Stimulated activated CD8-positive, alpha-beta memory T cell treated with anti-CD3 and anti-CD28 coated beads, Interleukin-15, amount 100 ng/mL, for 48 hours (primary cell): ENCODE measurements around the gene TSR3.

Source experiments
- DNase-seq, 2 donors: peaks; one replicate each; pipeline ENCODE4 v3.0.0-alpha.2; 2020; ENCODE audit warnings: low read depth in 2 of 2

TSR3 gene

DNA sequence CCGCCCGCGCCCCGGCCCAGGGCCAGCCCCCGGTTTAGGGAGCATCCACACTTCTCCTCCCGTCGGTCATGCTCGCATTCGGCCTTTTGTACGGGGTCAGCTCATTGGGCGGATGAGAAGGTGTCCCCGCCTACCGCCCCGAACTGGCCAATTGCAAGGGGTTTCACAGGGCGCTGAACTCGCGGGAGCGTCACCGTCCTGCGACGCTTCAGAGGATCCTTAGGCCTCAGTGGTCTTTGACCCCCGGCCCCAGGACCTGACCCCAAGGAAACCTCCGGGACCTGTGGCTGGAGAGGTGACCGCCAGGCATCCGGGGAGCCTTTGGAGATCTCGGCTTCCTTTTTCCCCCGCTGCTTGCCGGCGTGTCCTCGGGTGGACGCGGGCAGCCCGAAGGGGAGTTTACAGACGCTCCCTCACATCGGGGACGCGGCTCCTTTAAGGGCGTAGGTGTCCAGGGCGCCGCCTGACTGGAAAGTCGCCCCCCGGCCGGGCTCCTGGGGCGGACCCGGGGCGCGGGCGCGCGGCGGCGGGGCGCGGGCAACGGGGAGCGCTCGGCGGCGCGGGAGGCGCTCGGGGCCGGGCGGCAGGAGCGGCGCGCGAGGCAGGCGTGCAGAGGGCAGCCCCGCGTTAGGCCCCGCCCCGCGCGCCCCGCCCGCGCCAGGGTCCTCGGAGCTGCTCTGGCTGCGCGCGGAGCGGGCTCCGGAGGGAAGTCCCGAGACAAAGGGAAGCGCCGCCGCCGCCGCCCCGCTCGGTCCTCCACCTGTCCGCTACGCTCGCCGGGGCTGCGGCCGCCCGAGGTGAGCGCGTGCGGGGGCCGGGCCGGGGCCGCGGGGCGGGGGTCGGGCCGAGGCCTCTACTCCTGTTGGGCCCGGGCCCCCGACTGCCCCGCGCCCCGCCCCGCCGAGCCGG is 42.4 kb downstream of the TSR3 start, which contains the start of gene UBE2I:
UBE2I (plus strand) TSS at position 660 of the 909 bp plus-strand sequence. CDS start 4,395 bp downstream, outside the sequence.
- peak; percentile 92 for DNase-seq

DNA sequence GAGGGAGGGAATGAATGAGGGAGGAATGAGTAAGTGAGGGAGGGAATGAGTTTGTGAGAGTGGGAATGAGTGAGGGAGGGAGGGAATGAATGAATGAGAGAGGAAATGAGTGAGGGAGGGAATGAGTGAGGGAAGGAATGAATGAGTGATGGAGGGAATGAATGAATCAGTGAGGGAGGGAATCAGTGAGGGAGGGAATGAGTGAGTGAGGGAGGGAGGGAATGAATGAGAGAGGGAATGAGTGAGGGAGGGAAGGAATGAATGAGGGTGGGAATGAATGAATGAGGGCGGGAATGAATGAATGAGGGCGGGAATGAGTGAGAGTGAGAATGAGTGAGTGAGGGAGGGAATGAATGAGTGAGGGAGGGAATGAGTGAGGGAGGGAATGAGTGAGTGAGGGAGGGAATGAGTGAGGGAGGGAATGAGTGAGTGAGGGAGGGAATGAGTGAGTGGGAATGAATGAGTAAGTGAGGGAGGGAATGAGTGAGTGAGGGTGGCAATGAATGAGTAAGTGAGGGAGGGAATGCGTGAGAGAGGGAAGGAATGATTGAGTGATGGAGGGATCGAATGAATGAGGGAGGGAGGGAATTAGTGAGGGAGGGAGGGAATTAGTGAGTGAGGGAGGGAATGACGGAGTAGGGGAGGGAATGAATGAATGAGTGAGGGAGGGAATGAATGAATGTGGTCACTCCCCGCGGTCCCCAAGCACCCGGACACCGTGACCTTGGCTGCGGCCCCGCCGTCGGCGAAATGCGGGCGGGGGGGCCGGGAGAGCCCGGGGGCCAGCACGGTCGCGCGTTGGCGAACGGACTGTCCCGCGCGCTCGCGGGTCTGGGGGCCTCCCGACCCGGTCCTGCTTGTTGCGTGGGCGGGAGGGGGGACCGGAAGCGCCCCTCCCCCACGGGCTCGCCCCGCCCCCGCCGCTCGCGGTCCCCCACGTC is 43.4 kb downstream of the TSR3 start:
- DNase-seq: no peak

DNA sequence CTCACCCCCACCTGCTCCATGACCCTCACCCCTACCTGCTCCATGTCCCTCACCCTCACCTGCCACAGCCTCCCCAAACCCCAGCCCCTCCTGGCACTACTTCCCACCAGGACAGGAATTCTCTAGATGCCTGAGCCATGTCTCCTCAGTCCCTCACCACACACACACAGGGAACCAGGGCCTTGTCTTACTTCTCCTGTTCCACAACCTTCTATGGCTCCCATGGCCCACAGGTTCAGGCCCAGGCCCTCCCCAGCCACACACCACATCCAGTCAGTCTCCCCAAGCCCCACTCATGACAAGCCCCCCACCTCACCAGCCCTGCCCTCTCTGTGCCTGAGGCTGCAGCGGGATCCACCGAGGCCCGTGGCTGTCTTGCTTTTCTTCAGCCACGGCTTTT is 45.3 kb downstream of the TSR3 start:
- no peak for DNase-seq

DNA sequence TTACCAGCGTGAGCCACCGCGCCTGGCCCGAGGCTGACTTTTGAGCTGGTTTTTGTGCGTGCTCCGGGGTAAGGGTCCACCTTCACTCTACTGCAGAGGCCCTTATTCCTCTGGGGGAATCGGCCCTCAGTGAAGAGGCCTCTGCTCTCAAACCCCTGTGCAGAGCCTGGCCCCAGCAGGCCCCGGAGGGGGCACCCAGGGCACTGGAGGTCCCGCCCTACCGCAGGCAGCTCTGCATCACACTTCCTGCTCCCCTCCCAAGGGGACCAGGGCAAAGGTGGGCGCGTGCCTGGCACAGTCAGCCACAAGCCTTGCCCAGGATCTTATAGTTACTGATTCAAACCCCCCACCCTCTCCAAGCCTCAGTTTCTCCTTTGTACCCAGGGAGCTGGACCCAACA is 45.9 kb downstream of the TSR3 start:
- DNase-seq: no peak

DNA sequence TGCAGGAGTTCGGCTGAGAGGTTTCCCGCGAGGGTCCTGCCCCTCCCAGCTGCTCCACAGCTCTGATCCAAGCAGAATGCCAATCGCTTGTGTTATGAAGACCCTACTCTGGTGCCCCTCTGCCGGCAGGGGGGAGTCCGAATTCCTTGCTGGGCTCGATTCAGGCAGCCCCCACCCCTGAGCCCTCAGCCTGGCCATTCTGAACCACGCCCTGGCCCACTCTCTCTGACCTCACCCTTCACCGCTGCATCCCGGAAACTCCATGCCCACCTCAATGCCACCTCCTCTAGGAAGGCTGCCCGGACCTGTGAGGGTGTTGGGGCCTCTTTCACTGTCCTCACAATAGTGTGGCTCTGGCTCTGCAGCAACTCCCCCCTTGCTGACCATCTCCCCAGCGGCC is 50.1 kb downstream of the TSR3 start:
- DNase-seq: no peak

DNA sequence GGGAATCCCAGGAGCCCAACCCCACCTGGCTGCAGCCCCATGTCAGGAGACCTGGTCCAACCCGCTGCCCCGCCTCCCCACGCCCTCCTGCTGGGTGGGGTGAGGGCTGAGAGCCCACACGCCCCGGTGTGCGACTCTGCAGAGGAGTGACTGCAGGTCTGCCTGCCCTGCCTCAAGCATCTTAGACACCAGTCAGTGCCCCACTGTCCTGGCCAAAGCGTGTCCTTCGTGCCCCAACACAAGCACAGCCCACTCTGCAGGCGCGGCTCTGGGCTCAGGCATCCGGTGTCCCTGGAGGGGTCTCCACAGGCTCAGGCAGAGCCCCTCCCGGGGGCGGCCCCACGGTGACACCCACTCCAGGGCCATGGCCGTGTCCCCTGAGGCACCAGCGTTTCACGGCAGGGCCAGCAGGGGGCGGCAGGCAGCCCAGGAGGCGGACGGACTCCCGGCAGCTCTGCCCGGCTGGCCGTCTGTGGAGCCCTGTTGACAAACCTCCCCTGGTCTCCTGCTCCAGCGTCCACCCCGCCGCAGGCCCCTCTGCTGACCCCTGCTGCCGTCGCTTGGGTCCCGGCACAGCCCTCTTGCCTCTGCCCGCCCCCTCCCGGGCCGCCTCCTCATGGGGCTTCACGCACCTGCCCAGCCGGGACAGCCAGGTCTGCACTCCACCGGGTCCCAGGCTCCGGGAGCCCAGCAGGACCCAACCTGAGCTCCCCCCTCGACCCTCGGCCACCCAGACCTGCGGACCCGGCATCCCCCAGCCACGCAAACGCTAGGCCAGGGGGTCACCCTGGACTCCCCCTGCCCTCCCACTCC is 50.8 kb downstream of the TSR3 start:
- DNase-seq: peak; percentile 59 to 67

DNA sequence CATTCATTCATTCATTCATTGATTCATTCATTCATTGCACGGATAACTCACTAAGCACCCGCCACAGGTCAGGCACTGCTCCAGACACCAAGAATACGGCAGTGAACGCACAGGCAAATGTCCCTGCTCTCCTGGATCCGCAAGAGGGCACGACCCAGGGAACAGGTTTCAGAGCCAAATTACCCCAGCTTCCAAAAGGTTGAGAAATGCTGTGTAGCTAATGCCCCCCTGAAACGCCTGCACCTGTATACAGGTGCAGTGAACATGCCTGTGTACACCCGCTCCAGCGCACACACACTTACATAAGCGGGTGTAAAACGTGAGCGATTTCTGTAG is 51.8 kb downstream of the TSR3 start:
- DNase-seq: no peak
